Measurements from ENCODE around the gene GPR84. TPM values are rescaled to one million over a fixed set of nuclear protein-coding genes. Genes with fewer than 3 reads are reported as not detected.
"Not testable (repeated sequence)": the region's sequence is repeated elsewhere in the genome, so short reads cannot be mapped to it uniquely, and the experiment has no call there.

GPR84 gene
- polyA plus RNA-seq, 12 donors, result 0.08 to 0.59 (median 0.20) TPM; not detected in 5

GRCh38 chr12:54356228-54356627 lies 8.1 kb downstream of the GPR84 start:
- DNase-seq, result no peak

- DNase-seq, result no peak
These were observed 9.0 kb downstream of the GPR84 start for GRCh38 chr12:54355104-54355815.

- not testable (repeated sequence) for DNase-seq
These were observed 10.0 kb downstream of the GPR84 start for GRCh38 chr12:54354271-54354670.

- no peak for DNase-seq
These were observed 11.1 kb downstream of the GPR84 start for GRCh38 chr12:54352891-54353874.

- DNase-seq, result no peak
These were observed 12.2 kb downstream of the GPR84 start for GRCh38 chr12:54352022-54352531.

GRCh38 chr12:54351341-54351740 lies 12.9 kb downstream of the GPR84 start:
- DNase-seq, result no peak

GRCh38 chr12:54350743-54351142 lies 13.5 kb downstream of the GPR84 start:
- DNase-seq, result no peak

GRCh38 chr12:54349679-54350078 lies 14.6 kb downstream of the GPR84 start:
- DNase-seq, result no peak

GRCh38 chr12:54349036-54349435 lies 15.2 kb downstream of the GPR84 start:
- no peak for DNase-seq

- no peak for DNase-seq
These were observed 22.6 kb downstream of the GPR84 start for GRCh38 chr12:54341378-54342300.

GRCh38 chr12:54340846-54341245 lies 23.4 kb downstream of the GPR84 start:
- DNase-seq, result no peak

- no peak for DNase-seq
These were observed 25.5 kb downstream of the GPR84 start for GRCh38 chr12:54338698-54339296.

- DNase-seq, result no peak
These were observed 26.2 kb downstream of the GPR84 start for GRCh38 chr12:54337854-54338650.

GRCh38 chr12:54337280-54337842 lies 26.9 kb downstream of the GPR84 start:
- DNase-seq, result no peak

- no peak for DNase-seq
These were observed 30.8 kb downstream of the GPR84 start for GRCh38 chr12:54333420-54334034.

- no peak for DNase-seq
These were observed 32.8 kb downstream of the GPR84 start for GRCh38 chr12:54331461-54331860.

GRCh38 chr12:54330442-54330841 lies 33.8 kb downstream of the GPR84 start:
- DNase-seq, result no peak

GRCh38 chr12:54329759-54330158 lies 34.5 kb downstream of the GPR84 start:
- no peak for DNase-seq

GRCh38 chr12:54328595-54329337 lies 35.5 kb downstream of the GPR84 start:
- DNase-seq, result no peak

All from muscle of arm (tissue), 12 donors.